Lower leg skin (tissue), 3 donors: ENCODE data around the gene RNF14.

Source experiments
- CTCF ChIP-seq, 3 donors: fragments of 450-650 bp; IDR thresholded peaks; one replicate each; pipeline ENCODE4 v1.5.1; 2016; ENCODE audit warnings: antibody characterized with exemption in 3 of 3, mild to moderate bottlenecking in 3 of 3, moderate library complexity in 2 of 3
- POLR2A ChIP-seq, 2 donors: fragments of 450-650 bp; IDR thresholded peaks; one replicate each; pipeline ENCODE4 v1.6.1; 2016 to 2017; ENCODE audit warnings: antibody characterized with exemption in 2 of 2, mild to moderate bottlenecking in 1 of 2, moderate library complexity in 1 of 2

DNA sequence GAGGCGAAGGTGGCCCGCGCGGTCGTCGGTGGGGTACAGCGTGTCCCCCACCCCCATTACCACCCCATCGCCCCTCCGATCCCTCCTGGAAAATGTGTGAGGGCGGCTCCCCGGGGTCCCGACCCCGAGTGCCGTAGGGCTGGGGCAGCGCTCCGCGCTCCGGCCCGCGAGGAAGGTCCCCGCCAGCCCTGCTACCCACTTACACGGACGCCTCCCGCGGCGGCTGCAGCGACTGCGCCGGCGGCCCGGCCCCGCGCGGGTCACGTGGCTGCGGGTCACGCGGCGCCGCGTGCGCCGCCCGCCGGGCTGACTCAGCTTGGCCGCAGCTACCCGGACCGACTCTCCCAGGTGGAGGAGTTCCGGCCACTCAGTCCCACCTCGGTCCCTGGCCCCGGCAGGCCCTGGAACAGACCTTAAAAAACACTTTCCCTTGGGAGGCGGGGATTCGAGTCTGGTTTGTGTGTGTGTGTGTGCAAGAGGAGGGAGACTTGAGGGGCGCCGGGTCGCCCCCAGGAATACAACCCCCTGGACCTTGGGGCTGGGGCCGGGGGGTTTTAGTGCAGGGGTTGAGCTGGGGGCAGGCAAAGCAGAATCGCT, 44.0 kb downstream of the RNF14 start, which contains the start of gene GNPDA1:
- TF ChIP-seq CTCF (IDR thresholded peaks at IDR 0.05) (no peak), POLR2A (IDR thresholded peaks at IDR 0.05) (no peak)
